Measurements from ENCODE around the gene PBRM1. TPM values are rescaled to one million over a fixed set of nuclear protein-coding genes. Genes with fewer than 3 reads are reported as not detected.

PBRM1 gene
- polyA plus RNA-seq, 4 donors, result 53.5 to 64.5 (median 56.1) TPM

DNA sequence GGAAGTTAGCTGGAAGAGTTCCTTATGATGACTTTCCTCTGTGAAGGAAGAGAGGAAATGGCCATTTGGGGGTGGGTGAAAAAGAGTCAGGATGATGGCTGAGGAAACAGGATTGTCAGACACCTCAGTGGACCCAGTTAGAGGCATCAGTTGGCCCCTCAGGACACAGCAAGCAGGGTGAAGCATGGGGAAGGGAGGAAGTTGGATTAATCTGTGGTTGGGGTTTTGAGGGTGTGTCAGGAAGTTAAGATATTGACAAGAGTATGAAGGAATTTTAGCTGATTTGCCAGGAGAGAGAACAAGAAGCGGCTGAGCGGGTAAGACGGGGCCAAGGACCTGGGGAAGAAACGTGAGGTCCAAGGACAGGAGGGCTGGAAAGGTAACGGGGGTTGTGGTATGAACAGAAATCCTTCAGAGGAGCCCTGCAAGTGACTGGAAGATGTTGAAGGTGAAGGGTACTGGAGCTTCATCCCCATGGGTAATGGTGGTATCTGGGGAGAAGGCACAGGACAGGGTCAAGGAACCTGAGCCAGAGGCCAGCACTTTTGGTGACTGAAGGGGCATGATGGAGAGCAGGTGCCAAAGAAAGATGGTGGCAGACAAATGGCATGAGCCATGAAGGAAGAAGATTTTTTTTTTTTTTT, 146.6 kb downstream of the PBRM1 start:
- no peak for DNase-seq (ENCODE audit: low read depth in 4 of 4, low spot score in 2 of 4)

DNA sequence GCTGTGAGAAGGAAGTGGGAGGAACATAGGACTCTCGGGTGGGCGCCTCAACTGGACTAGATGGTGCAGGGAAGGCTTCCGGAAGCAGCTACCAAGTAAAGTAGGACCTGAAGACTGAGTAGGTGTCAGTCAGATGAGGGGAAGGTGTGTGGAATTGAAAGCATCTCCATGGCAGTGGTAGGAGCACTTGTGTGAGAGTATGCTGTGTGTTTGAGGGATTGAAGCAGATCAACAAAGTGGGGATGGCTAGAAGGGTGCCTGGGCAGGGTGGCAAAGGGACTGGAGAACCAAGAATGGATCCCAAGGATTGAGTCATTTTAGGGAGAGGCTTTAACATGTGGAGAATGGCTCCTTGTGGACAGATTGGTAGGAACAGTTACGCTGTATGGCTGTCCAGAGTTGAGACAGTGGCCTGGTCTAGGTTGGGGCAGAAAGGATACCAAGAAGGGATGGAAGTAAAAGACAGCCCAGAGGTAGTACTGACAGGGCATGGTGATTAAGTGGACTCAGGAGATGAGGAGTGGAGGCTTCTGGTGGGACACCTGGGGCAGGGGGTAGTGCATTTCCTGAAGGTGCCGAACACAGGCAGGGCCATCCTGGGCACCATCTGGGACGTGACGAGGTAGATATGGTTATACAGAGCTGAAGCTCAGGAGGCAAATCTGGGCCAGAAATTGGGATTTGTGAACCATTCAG, 147.8 kb downstream of the PBRM1 start:
- no peak for DNase-seq (ENCODE audit: low read depth in 4 of 4, low spot score in 2 of 4)

- no peak for DNase-seq (ENCODE audit: low read depth in 4 of 4, low spot score in 2 of 4)
Measured at GRCh38 chr3:52537165-52537620, 148.5 kb downstream of the PBRM1 start.

- peak; percentile 86 to 97 (median 92) for DNase-seq (ENCODE audit: low read depth in 4 of 4, low spot score in 2 of 4)
Measured at GRCh38 chr3:52536369-52537164, 149.1 kb downstream of the PBRM1 start, which contains the start of gene UQCC5. TSS of gene UQCC5 (plus strand) at chr3:52536605. CDS start at chr3:52536756, 151 bp downstream.

DNA sequence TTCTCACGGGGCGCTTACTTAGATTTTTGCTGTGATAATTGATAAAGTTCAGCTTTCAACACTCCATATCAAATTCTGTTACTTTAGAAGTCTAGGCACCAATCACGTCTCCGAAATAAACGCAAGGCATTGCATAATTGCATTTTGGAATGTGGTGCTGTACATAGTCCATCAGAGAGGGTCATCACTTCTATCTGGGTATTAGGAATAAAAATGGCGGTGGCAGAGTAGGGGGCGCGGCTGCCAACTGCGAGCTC, 149.7 kb downstream of the PBRM1 start:
- no peak for DNase-seq (ENCODE audit: low read depth in 4 of 4, low spot score in 2 of 4)

GRCh38 chr3:52535411-52536111, 150.2 kb downstream of the PBRM1 start:
- DNase-seq (ENCODE audit: low read depth in 4 of 4, low spot score in 2 of 4), result no peak

GRCh38 chr3:52534281-52535183, 151.2 kb downstream of the PBRM1 start:
- DNase-seq (ENCODE audit: low read depth in 4 of 4, low spot score in 2 of 4), result no peak

GRCh38 chr3:52533623-52534280, 152.0 kb downstream of the PBRM1 start, which contains the start of gene NT5DC2:
TSS of gene NT5DC2 (minus strand) at chr3:52533857. CDS start at chr3:52533737, 120 bp downstream.
- no peak for DNase-seq (ENCODE audit: low read depth in 4 of 4, low spot score in 2 of 4)

DNA sequence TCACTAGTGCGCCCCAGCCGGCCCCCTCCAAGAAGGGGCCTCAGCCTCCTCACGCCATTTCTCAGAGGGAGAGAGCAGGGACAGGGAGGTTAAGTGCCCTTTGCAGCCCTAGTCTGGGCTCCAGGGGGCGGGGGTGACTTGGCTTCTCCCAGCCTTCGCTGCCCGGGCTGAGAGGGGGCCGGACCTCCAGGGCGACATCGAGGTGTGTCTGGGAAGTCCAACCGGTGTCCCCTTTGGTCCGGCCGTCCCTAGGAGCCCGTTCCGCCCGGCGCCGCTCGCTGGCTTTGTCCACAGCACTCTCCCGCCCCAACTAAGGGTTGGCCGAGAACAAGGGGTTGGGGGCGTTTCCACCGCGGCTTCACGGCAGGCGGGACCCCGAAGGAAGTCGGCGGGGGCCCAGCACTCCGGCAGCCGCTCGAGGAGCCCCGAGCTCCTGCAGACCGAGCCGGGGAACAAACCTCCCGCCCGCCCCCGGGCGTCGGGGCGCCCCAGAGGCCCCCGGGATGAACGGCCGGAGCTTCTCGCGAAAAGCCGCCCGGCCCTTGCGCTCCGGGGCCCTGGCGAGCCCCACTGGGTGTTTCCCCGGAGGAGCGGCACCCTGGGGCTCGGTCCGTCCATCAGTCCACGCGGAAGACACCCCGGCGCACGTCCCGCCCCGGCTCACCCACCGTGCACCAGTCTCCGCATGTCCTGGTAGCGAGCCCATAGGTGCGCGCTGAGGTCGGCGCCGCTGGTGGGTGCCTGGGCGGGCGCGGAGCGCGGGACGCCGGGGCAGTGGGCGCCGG, 152.7 kb downstream of the PBRM1 start:
- no peak for DNase-seq (ENCODE audit: low read depth in 4 of 4, low spot score in 2 of 4)

DNA sequence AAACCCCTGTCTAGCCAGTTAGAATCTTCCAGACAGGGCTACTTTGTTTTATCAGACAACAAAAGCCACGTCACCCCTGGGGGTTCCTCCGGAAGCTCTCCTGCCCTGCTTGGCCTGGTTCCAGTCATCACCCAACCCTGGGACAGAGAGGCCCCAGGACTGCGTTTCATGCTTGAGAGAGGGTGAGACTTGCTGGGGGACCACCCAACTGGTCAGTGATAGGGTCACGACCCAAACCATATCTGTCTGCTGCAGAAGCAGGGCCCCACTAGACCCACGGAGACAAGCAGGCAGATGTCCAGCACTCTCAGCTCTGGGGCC, 153.2 kb downstream of the PBRM1 start:
- DNase-seq (ENCODE audit: low read depth in 4 of 4, low spot score in 2 of 4), result no peak

- DNase-seq (ENCODE audit: low read depth in 4 of 4, low spot score in 2 of 4), result no peak
Measured at GRCh38 chr3:52531860-52532516, 153.7 kb downstream of the PBRM1 start.

GRCh38 chr3:52530918-52531826, 154.5 kb downstream of the PBRM1 start:
- no peak for DNase-seq (ENCODE audit: low read depth in 4 of 4, low spot score in 2 of 4)

DNA sequence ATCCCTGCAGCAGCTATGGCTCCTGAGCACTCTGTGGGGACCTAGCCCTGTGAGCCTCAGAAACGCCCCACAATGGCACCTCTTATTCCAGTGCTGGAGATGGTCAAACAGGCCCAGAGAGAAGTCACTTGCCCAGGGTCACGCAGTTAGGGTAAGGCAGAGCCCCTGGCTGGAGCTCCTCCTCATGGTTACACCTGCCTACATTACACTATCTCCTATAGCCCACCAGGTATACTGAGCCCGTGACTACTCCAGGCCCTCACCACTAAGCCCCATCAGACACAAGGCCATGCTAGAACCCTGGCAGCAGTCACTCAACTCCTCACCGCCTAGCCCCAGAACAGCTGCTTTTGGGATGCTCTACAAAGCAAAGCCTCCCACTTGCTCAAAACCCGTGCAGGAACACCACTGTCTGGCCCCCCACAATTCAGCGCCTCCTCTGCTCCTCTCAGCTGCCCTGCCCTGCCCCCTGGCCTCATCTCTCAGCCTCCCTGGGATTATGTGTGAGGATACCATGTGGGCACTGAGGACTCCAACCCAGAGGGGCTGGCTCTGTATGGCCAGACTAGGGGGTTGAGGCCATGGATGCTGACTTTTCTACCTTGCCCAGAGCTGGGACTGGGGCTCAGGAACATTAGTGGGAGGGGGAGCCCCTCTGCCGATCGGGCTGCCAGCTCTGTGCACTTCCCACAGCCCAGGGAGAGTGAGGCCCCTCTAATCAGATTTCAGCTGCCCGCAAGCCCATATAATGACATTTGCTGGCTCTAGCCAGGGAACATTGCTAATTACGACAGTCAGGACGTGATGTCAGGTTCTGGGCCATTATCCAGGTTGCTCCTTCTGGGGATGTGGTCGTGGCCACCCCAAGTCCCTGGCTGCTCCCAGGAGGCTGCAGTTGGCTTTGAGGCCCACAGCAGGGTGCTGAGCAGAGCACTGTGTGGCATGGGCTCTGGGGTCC, 156.1 kb downstream of the PBRM1 start:
- no peak for DNase-seq (ENCODE audit: low read depth in 4 of 4, low spot score in 2 of 4)

- no peak for DNase-seq (ENCODE audit: low read depth in 4 of 4, low spot score in 2 of 4)
Measured at GRCh38 chr3:52528586-52529375, 156.9 kb downstream of the PBRM1 start.

All from left renal cortex interstitium (tissue), 4 donors.